ENCODE data around the gene COX17. TPM values are rescaled to one million over a fixed set of nuclear protein-coding genes. Genes with fewer than 3 reads are reported as not detected.

COX17 gene
- total and polyA plus RNA-seq, 2 of the 13 experiments (the other 11 are each of a cell fraction or from before 2014, with no cell fraction given), result 41.4 to 51.0 TPM

DNA sequence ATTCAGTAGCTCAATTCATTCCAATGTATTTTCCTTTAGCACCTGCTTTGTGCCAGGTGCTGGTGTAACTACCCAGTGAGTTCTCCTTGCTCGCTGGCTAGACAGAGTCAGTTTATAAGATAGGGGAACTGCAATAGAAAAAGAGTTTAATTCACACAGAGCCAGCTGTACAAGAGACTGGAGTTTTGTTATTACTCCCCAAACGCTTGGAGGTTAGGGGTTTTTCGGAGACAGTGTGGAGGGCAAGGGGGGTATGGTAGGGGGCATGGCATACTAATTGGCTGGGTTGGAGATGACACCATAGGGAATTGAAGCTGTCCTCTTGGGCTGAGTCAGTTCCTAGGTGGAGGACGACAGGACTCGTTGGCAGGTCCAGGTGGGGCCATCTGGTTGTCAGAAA is 20.2 kb upstream of the COX17 start (continued):
- TF ChIP-seq, protein P1, sequence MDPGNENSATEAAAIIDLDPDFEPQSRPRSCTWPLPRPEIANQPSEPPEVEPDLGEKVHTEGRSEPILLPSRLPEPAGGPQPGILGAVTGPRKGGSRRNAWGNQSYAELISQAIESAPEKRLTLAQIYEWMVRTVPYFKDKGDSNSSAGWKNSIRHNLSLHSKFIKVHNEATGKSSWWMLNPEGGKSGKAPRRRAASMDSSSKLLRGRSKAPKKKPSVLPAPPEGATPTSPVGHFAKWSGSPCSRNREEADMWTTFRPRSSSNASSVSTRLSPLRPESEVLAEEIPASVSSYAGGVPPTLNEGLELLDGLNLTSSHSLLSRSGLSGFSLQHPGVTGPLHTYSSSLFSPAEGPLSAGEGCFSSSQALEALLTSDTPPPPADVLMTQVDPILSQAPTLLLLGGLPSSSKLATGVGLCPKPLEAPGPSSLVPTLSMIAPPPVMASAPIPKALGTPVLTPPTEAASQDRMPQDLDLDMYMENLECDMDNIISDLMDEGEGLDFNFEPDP (CRISPR knock-in tag; conservative IDR thresholded peaks at IDR 0.05), result no peak
- TF ChIP-seq, protein P2, sequence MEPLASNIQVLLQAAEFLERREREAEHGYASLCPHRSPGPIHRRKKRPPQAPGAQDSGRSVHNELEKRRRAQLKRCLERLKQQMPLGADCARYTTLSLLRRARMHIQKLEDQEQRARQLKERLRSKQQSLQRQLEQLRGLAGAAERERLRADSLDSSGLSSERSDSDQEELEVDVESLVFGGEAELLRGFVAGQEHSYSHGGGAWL (CRISPR knock-in tag; IDR thresholded peaks at IDR 0.05), result no peak
- no peak for TF ChIP-seq ATF7 (IDR thresholded peaks at IDR 0.05)
- TF ChIP-seq ATF7 (CRISPR knock-in tag; IDR thresholded peaks at IDR 0.05), result no peak
- no peak for TF ChIP-seq ZMAT3 (CRISPR knock-in tag; conservative IDR thresholded peaks at IDR 0.05)
- no peak for TF ChIP-seq SALL2 (CRISPR knock-in tag; IDR thresholded peaks at IDR 0.05)
- TF ChIP-seq, protein P3, sequence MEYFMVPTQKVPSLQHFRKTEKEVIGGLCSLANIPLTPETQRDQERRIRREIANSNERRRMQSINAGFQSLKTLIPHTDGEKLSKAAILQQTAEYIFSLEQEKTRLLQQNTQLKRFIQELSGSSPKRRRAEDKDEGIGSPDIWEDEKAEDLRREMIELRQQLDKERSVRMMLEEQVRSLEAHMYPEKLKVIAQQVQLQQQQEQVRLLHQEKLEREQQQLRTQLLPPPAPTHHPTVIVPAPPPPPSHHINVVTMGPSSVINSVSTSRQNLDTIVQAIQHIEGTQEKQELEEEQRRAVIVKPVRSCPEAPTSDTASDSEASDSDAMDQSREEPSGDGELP (IDR thresholded peaks at IDR 0.05; ENCODE audit: borderline replicate concordance, low read depth), result no peak
- TF ChIP-seq, protein P4, sequence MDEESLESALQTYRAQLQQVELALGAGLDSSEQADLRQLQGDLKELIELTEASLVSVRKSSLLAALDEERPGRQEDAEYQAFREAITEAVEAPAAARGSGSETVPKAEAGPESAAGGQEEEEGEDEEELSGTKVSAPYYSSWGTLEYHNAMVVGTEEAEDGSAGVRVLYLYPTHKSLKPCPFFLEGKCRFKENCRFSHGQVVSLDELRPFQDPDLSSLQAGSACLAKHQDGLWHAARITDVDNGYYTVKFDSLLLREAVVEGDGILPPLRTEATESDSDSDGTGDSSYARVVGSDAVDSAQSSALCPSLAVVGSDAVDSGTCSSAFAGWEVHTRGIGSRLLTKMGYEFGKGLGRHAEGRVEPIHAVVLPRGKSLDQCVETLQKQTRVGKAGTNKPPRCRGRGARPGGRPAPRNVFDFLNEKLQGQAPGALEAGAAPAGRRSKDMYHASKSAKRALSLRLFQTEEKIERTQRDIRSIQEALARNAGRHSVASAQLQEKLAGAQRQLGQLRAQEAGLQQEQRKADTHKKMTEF (CRISPR knock-in tag; IDR thresholded peaks at IDR 0.05), result no peak
- no peak for TF ChIP-seq NCOR1 (IDR thresholded peaks at IDR 0.05; ENCODE audit: borderline replicate concordance, low read length)

DNA sequence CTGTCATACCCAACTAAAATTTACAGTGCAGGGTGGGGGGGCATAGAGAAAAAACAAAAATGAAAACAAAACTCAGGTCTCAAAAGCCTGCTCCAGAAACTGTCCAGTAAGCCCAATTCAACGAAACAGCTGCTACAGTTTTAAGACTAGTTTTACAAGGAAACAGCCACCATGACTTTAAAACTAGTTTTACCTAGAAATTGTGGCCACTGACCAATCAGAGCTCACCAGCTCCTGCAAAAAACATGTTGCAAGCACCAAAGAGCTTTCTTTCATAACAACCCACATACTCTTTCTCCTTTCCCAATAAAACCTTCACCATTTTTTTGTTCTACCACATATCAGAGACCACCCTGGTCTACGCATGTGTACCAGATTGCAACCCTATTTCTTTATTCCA is 18.3 kb upstream of the COX17 start:
- H2AFZ ChIP-seq (ENCODE audit: low read length), result no peak overlapping the region
- ChIA-PET CTCF (ENCODE audit: low intra/inter-chr PET ratio, low total read pairs) (no interaction called here), POLR2A (no interaction called here)
- no peak overlapping the region for H3K27ac ChIP-seq (ENCODE audit: extremely low read length, insufficient read depth, low read length)
- 51% methylated on average over 2 of the region's 2 CpGs for WGBS (ENCODE audit: low lambda C conversion rate)
- in situ Hi-C loops (cut with HindIII; ENCODE audit: extremely low pct_ligation_motif_present, low pct_unique_long_range_greater_than_20kb), result loop anchor here (25.0 kb wide), 3 partner anchors 283 to 808 kb away; partner anchors contain the start of gene TEX55
- no TSS peak for BruUV-seq (replicated peaks)
- no peaks in the 10 kb centered on the region; the same call in 1 of the 2 replicates for H3K4me1 ChIP-seq (ENCODE audit: insufficient read depth, low read length)
- FAIRE-seq (no peak), DNase-seq (ENCODE audit: low spot score) (no peak), ATAC-seq (no peak)
- H3K27me3 ChIP-seq (ENCODE audit: control insufficient read depth in 1 of 2, insufficient read depth in 2 of 2, low read length in 2 of 2), result no peaks in the 10 kb centered on the region; a peak in 1 of 5 replicates
- H3K79me2 ChIP-seq (ENCODE audit: insufficient read depth, low read length), result no peaks in the 10 kb centered on the region
- intact Hi-C loops (cut with micrococcal nuclease; ENCODE audit: unreplicated experiment), result no loop called here
- H3K4me3 ChIP-seq (replicated peaks in 1 of 3; ENCODE audit: insufficient read depth in 1 of 3, low read depth in 2 of 3, low read length in 3 of 3), result no peak overlapping the region
- H3K36me3 ChIP-seq (replicated peaks in 1 of 2; ENCODE audit: control insufficient read depth in 1 of 2, insufficient read depth in 2 of 2, low read length in 2 of 2), result no peaks in the 10 kb centered on the region
- H3K9me3 ChIP-seq (ENCODE audit: low read length), result no peaks in the 10 kb centered on the region
- no peak overlapping the region for H3K9ac ChIP-seq (ENCODE audit: insufficient read depth, low read depth, low read length)
- H3K4me2 ChIP-seq (ENCODE audit: low read depth, low read length), result no peak overlapping the region
- no peaks in the 10 kb centered on the region for H4K20me1 ChIP-seq (ENCODE audit: insufficient read depth, low read length)
- TF ChIP-seq NR1H2 (CRISPR knock-in tag; IDR thresholded peaks at IDR 0.05; ENCODE audit: borderline replicate concordance, low read depth) (no peak), PAX8 (CRISPR knock-in tag; IDR thresholded peaks at IDR 0.05; ENCODE audit: borderline replicate concordance) (no peak), SRSF4 (IDR thresholded peaks at IDR 0.05; ENCODE audit: low read depth, low read length, poor library complexity, severe bottlenecking) (no peak), ZFAT (CRISPR knock-in tag; conservative IDR thresholded peaks at IDR 0.05) (peak; percentile 99), ZNF337 (CRISPR knock-in tag; IDR thresholded peaks at IDR 0.05; ENCODE audit: borderline replicate concordance, low read depth) (no peak)
- TF ChIP-seq, protein P5, sequence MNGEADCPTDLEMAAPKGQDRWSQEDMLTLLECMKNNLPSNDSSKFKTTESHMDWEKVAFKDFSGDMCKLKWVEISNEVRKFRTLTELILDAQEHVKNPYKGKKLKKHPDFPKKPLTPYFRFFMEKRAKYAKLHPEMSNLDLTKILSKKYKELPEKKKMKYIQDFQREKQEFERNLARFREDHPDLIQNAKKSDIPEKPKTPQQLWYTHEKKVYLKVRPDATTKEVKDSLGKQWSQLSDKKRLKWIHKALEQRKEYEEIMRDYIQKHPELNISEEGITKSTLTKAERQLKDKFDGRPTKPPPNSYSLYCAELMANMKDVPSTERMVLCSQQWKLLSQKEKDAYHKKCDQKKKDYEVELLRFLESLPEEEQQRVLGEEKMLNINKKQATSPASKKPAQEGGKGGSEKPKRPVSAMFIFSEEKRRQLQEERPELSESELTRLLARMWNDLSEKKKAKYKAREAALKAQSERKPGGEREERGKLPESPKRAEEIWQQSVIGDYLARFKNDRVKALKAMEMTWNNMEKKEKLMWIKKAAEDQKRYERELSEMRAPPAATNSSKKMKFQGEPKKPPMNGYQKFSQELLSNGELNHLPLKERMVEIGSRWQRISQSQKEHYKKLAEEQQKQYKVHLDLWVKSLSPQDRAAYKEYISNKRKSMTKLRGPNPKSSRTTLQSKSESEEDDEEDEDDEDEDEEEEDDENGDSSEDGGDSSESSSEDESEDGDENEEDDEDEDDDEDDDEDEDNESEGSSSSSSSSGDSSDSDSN (CRISPR knock-in tag; IDR thresholded peaks at IDR 0.05), result no peak
- TF ChIP-seq, protein P6, sequence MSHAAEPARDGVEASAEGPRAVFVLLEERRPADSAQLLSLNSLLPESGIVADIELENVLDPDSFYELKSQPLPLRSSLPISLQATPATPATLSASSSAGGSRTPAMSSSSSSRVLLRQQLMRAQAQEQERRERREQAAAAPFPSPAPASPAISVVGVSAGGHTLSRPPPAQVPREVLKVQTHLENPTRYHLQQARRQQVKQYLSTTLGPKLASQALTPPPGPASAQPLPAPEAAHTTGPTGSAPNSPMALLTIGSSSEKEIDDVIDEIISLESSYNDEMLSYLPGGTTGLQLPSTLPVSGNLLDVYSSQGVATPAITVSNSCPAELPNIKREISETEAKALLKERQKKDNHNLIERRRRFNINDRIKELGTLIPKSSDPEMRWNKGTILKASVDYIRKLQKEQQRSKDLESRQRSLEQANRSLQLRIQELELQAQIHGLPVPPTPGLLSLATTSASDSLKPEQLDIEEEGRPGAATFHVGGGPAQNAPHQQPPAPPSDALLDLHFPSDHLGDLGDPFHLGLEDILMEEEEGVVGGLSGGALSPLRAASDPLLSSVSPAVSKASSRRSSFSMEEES (CRISPR knock-in tag; IDR thresholded peaks at IDR 0.05), result no peak
